IMR-90 (cell line): Measurements from ENCODE around the gene UGT1A3.

ENCODE experiments used
- BHLHE40 ChIP-seq: fragments of 150-350 bp; IDR thresholded peaks from 2 replicates; pipeline ENCODE4 v1.6.1; 2016; ENCODE audit warnings: mild to moderate bottlenecking, low read depth, low read length
- CEBPB ChIP-seq: IDR thresholded peaks from 2 replicates; pipeline ENCODE4 v1.6.1; 2012; ENCODE audit warnings: low read depth, low read length, improper control_type of control experiment
- FOS ChIP-seq: fragments of 150-350 bp; IDR thresholded peaks from 2 replicates; pipeline ENCODE4 v1.6.1; 2016; ENCODE audit warnings: low read depth, low read length
- MAFK ChIP-seq: IDR thresholded peaks from 2 replicates; pipeline ENCODE4 v1.6.1; 2012; ENCODE audit warnings: low read depth, low read length, improper control_type of control experiment
- POLR2A ChIP-seq: IDR thresholded peaks from 2 replicates; pipeline ENCODE4 v1.6.1; 2012; ENCODE audit warnings: mild to moderate bottlenecking, low read depth, low read length
- RAD21 ChIP-seq: IDR thresholded peaks from 2 replicates; pipeline ENCODE4 v1.6.1; 2012; ENCODE audit warnings: low read length, improper control_type of control experiment
- RFX5 ChIP-seq: IDR thresholded peaks from 2 replicates; pipeline ENCODE4 v1.8.0; 2012; ENCODE audit warnings: low read depth, mild to moderate bottlenecking, low read length, moderate library complexity
- SMC3 ChIP-seq: fragments of 150-350 bp; IDR thresholded peaks from 2 replicates; pipeline ENCODE4 v1.6.1; 2016; ENCODE audit warnings: low read depth, mild to moderate bottlenecking, antibody characterized with exemption, low read length, moderate library complexity
- TF ChIP-seq, protein P1 (sequence below): conservative IDR thresholded peaks from 2 replicates; pipeline ENCODE4 v1.5.1; 2012; ENCODE audit warnings: mild to moderate bottlenecking, low read depth, low read length, improper control_type of control experiment
- TF ChIP-seq, protein P2 (sequence below): fragments of 150-350 bp; IDR thresholded peaks from 2 replicates; pipeline ENCODE4 v1.6.1; 2016; ENCODE audit warnings: low read depth, mild to moderate bottlenecking, low read length, moderate library complexity, borderline replicate concordance
- TF ChIP-seq, protein P3 (sequence below): fragments of 150-350 bp; IDR thresholded peaks from 2 replicates; pipeline ENCODE4 v1.6.1; 2017; ENCODE audit warnings: mild to moderate bottlenecking, antibody characterized with exemption, low read length, low read depth

DNA sequence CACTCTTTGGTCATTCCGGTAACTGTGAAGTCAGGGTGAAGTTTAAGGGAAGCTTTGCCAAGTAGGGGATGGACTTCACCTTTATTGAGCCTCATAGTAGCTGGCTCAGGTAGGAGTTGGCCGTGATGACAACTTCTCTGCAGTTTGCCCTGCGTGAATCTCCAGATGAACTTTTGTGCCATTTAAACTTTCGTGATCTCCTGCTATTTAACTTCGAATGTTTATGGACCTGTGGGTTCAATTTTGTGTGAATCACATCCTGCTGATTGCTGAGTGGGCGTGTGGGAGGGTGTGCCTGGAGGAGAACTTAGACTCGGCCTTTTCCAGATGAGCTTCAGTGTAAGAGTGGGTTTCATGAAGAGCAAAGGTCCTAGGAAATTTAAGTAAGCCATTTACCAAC lies 35.4 kb downstream of the UGT1A3 start:
- TF ChIP-seq CEBPB, result no peak
- TF ChIP-seq, protein P1, sequence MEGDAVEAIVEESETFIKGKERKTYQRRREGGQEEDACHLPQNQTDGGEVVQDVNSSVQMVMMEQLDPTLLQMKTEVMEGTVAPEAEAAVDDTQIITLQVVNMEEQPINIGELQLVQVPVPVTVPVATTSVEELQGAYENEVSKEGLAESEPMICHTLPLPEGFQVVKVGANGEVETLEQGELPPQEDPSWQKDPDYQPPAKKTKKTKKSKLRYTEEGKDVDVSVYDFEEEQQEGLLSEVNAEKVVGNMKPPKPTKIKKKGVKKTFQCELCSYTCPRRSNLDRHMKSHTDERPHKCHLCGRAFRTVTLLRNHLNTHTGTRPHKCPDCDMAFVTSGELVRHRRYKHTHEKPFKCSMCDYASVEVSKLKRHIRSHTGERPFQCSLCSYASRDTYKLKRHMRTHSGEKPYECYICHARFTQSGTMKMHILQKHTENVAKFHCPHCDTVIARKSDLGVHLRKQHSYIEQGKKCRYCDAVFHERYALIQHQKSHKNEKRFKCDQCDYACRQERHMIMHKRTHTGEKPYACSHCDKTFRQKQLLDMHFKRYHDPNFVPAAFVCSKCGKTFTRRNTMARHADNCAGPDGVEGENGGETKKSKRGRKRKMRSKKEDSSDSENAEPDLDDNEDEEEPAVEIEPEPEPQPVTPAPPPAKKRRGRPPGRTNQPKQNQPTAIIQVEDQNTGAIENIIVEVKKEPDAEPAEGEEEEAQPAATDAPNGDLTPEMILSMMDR, result no peak
- no peak for TF ChIP-seq POLR2A
- 0 out of 2 replicates have a peak, but pooled peaks have one; percentile 7 for TF ChIP-seq BHLHE40
- TF ChIP-seq RAD21, result no peak
- TF ChIP-seq, protein P2, sequence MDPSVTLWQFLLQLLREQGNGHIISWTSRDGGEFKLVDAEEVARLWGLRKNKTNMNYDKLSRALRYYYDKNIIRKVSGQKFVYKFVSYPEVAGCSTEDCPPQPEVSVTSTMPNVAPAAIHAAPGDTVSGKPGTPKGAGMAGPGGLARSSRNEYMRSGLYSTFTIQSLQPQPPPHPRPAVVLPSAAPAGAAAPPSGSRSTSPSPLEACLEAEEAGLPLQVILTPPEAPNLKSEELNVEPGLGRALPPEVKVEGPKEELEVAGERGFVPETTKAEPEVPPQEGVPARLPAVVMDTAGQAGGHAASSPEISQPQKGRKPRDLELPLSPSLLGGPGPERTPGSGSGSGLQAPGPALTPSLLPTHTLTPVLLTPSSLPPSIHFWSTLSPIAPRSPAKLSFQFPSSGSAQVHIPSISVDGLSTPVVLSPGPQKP, result no peak
- TF ChIP-seq, protein P3, sequence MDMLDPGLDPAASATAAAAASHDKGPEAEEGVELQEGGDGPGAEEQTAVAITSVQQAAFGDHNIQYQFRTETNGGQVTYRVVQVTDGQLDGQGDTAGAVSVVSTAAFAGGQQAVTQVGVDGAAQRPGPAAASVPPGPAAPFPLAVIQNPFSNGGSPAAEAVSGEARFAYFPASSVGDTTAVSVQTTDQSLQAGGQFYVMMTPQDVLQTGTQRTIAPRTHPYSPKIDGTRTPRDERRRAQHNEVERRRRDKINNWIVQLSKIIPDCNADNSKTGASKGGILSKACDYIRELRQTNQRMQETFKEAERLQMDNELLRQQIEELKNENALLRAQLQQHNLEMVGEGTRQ, result no peak
- TF ChIP-seq RFX5, result no peak
- 0 out of 2 replicates have a peak, but pooled peaks have one; percentile 27 for TF ChIP-seq MAFK
- TF ChIP-seq FOS, result no peak
- no peak for TF ChIP-seq SMC3
